HFF-Myc (cell line): Measurements from ENCODE around the gene S100A13.

ENCODE experiments used
- DNase-seq: peaks from one replicate; pipeline ENCODE4 v3.0.0-alpha.2; 2011; ENCODE audit warnings: low read depth; ENCODE audit errors: extremely low read depth
- H3K4me3 ChIP-seq: replicated peaks from 2 replicates; pipeline ENCODE4 v1.5.1; 2011; ENCODE audit warnings: low read depth, mild to moderate bottlenecking, control low read depth, low read length
- TF ChIP-seq, protein P1 (sequence below): IDR thresholded peaks from 2 replicates; pipeline ENCODE4 v1.5.1; 2012; ENCODE audit warnings: mild to moderate bottlenecking, low read depth, low read length, control low read depth; ENCODE audit errors: missing control alignments

The S100A13 gene

DNA sequence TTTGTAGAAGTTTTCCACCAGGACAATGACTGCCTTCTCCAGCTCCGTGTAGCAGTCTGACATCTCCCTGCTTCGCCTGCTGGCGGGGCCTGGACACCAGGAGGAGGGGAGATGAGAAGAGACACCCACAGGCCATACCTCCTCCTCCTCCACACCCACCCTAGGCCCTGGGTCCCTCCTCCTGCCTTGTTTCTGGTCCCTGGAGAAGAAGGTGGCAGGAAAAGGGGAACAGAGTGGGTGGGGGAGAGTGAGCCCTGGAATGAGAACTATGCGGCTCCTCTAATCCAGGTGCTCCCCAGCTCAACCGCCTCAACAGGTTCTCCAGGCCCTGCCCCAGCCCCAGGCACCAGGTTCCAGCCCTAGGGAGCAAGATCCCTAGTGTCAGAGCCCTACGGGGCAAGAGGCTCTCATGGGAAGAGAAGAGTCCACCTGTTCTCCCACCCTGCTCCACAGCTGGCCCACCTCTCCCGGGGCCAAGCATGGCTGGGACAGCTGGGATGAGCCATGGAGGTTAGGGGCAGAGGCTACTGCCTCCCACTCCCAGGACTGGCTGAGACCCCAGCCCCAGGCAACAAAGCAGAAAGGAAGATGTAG is 19.1 kb downstream of the S100A13 start:
- DNase-seq: no peak
- TF ChIP-seq, protein P1, sequence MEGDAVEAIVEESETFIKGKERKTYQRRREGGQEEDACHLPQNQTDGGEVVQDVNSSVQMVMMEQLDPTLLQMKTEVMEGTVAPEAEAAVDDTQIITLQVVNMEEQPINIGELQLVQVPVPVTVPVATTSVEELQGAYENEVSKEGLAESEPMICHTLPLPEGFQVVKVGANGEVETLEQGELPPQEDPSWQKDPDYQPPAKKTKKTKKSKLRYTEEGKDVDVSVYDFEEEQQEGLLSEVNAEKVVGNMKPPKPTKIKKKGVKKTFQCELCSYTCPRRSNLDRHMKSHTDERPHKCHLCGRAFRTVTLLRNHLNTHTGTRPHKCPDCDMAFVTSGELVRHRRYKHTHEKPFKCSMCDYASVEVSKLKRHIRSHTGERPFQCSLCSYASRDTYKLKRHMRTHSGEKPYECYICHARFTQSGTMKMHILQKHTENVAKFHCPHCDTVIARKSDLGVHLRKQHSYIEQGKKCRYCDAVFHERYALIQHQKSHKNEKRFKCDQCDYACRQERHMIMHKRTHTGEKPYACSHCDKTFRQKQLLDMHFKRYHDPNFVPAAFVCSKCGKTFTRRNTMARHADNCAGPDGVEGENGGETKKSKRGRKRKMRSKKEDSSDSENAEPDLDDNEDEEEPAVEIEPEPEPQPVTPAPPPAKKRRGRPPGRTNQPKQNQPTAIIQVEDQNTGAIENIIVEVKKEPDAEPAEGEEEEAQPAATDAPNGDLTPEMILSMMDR: no peak
- H3K4me3 ChIP-seq: peak overlapping the region; percentile 90

DNA sequence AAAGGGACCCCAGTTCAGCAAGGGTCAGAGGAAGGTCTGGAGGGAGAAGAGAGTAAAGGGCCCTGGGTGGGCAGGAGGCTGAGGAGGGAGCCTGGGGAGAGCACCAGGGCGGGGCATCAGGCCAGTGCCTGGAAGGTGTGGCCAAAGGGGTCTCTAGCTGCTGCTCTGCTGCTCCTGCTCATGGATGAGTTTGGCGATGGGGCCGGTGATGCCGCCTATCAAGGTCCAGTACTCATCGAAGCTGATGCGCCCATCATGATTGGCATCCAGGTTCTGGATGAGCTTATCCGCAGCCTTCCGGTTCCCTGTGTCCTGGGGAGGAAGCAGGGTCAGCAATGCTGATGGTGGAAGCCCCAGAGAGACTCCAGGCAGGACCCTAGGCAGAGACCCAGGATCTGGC is 19.9 kb downstream of the S100A13 start:
- TF ChIP-seq, protein P1: no peak
- H3K4me3 ChIP-seq: peak overlapping the region; percentile 90; the same call in 1 of the 2 replicates
- DNase-seq: no peak

DNA sequence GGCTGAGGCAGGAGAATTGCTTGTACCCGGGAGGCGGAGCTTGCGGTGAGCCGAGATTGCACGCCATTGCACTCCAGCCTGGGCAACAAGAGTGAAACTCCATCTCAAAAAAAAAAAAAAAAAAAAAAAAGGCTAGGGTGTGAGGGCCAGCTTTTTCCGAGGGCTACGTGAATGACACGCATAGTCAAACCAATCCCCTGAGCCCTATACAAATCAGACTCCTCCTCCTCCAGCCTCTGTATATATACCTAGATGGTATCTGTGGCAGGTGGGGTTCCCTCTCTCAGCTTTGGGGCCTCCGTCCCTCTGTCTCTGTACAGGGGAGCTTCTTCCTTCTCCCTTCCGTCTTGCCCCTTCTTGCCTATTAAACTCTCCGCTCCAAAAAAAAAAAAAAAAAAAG is 21.1 kb downstream of the S100A13 start:
- TF ChIP-seq, protein P1: no peak
- no peak for DNase-seq
- no peak overlapping the region for H3K4me3 ChIP-seq

DNA sequence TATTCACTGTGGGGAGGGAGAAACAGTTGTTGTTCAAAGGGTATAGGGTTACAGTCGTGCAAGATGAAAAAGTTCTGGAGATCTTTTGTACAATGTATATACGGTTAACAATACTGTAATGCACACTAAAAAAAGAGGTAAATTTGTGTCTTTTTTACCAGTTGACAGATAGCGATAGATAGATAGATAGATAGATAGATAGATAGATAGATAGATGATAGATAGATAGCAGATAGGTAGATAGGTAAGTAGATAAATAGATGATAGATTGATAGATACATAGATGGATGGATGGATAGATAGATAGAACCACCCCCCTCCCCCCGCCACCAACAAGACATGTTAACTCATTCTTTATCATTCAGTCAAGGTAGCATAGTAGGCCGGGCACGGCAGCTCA is 24.6 kb downstream of the S100A13 start:
- no peak overlapping the region for H3K4me3 ChIP-seq
- DNase-seq: no peak
- TF ChIP-seq, protein P1: no peak

DNA sequence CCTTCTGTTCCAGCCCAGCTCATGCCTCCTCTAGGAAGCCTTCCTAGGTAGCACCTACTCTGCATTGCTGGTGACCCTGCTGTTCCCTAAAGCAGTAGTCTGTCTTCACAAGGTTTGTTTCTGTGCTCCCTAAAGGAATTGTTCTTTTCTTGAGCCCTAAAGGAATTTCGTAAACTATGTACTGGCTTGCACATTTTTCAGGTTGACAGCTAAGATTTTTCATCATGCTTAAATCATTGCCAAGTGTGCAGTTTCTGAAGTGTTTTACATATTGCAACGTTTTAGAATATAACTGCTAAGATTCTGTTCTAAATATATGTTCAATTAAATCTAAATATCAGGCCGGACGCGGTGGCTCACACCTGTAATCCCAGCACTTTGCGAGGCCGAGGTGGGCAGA is 27.5 kb downstream of the S100A13 start:
- H3K4me3 ChIP-seq: no peak overlapping the region
- no peak for DNase-seq
- TF ChIP-seq, protein P1: no peak

DNA sequence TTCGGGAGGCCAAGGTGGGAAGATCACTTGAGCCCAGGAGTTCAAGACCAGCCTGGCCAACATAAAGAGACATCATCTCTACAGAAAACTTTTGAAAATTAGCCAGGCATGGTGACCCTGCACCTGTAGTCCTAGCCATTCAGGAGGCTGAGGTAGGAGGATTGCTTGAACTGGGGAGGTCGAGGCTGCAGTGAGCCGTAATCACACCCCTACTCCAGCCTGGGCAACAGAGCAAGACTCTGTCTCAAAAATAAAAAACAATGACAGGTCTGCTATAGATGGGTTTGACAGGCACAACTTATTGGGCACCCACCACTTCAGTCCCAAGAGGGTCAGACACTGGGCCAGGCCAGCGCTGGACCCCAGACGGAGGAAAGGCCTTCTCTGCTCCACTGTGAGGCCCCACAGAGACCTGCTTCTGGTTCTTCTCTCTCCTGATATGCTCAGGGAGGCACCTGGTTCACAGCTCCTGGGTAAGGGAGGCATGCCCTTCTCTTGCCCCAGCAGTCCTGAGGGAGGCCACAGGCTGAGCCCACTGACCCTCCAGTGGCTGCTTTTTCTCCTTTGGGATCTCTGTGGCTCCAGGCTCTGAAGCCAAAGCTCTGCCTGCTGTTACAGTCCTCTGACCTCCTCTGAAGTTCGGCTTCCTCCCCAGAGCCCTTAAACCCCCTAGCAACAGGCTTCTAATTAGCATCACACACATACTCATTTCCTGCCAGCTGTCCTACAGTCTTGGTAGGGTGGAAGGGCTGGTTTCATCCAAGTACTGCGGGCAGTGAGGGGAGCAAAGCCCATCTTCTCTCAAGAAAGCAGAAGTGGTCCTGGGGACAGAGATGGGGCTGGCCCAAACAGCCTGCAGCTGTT is 28.8 kb downstream of the S100A13 start:
- H3K4me3 ChIP-seq: no peak overlapping the region
- DNase-seq: peak; percentile 71
- TF ChIP-seq, protein P1: no peak
